IPS-18a (cell line): ENCODE data around the gene TCF7L1.

Experiments
- H3K27ac ChIP-seq: one replicate; pipeline ENCODE4 v1.5.1; 2013; ENCODE audit warnings: low read length
- H3K27me3 ChIP-seq: one replicate; pipeline ENCODE4 v1.6.1; 2013; ENCODE audit warnings: mild to moderate bottlenecking, low read length; ENCODE audit not compliant: control insufficient read depth, insufficient read depth
- H3K36me3 ChIP-seq: one replicate; pipeline ENCODE4 v1.6.1; 2013; ENCODE audit warnings: low read depth, low read length; ENCODE audit not compliant: control insufficient read depth
- H3K4me1 ChIP-seq: one replicate; pipeline ENCODE4 v1.6.1; 2013; ENCODE audit warnings: low read depth, low read length; ENCODE audit not compliant: control insufficient read depth
- H3K4me3 ChIP-seq: one replicate; pipeline ENCODE4 v1.5.1; 2013; ENCODE audit warnings: low read length
- H3K9ac ChIP-seq: one replicate; pipeline ENCODE4 v1.6.1; 2013; ENCODE audit warnings: mild to moderate bottlenecking, low read length, moderate library complexity
- H3K9me3 ChIP-seq: one replicate; pipeline ENCODE4 v1.6.1; 2013; ENCODE audit warnings: low read depth, low read length; ENCODE audit not compliant: control insufficient read depth

TCF7L1 gene

GRCh38 chr2:85213901-85214512 lies 80.8 kb downstream of the TCF7L1 start:
- Histone ChIP-seq H3K36me3 (no peaks in the 10 kb centered on the region), H3K27me3 (no peaks in the 10 kb centered on the region), H3K4me1 (peaks cover 37% of the 10 kb centered on the region), H3K9me3 (no peaks in the 10 kb centered on the region), H3K27ac (no peak overlapping the region), H3K9ac (no peak overlapping the region), H3K4me3 (no peak overlapping the region)

GRCh38 chr2:85215081-85215447 lies 81.9 kb downstream of the TCF7L1 start:
- H3K9me3 ChIP-seq, result no peaks in the 10 kb centered on the region
- H3K27ac ChIP-seq, result no peak overlapping the region
- H3K9ac ChIP-seq, result peak overlapping the region; percentile 21
- H3K4me1 ChIP-seq, result peaks cover 37% of the 10 kb centered on the region
- peak overlapping the region; percentile 3 for H3K4me3 ChIP-seq
- H3K36me3 ChIP-seq, result no peaks in the 10 kb centered on the region
- H3K27me3 ChIP-seq, result no peaks in the 10 kb centered on the region

GRCh38 chr2:85215448-85216401 lies 82.5 kb downstream of the TCF7L1 start:
- peak overlapping the region; percentile 64 for H3K9ac ChIP-seq
- peak overlapping the region; percentile 31 for H3K4me3 ChIP-seq
- H3K36me3 ChIP-seq, result no peaks in the 10 kb centered on the region
- peaks cover 41% of the 10 kb centered on the region for H3K4me1 ChIP-seq
- H3K9me3 ChIP-seq, result no peaks in the 10 kb centered on the region
- no peaks in the 10 kb centered on the region for H3K27me3 ChIP-seq
- peak overlapping the region; percentile 96 for H3K27ac ChIP-seq

DNA sequence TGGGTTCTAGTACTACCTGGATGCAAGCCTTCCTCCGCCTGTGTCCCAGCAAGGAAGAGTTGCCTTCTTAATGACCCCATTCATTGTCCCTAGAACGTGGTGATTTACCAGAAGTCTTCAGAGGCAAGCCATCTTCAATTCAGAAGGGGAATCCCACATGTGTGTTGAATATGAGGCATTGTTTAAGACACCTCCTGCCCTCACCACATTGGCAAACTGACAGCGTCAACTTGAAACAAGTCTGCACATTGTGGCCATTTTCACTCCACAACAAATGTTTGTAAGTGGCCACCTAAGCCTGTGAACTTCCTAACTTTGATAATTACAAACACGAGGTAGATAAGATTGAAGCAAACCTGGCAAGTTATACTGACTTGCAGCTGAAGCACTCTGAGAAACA lies 83.7 kb downstream of the TCF7L1 start:
- no peak overlapping the region for H3K9ac ChIP-seq
- H3K27me3 ChIP-seq, result no peaks in the 10 kb centered on the region

DNA sequence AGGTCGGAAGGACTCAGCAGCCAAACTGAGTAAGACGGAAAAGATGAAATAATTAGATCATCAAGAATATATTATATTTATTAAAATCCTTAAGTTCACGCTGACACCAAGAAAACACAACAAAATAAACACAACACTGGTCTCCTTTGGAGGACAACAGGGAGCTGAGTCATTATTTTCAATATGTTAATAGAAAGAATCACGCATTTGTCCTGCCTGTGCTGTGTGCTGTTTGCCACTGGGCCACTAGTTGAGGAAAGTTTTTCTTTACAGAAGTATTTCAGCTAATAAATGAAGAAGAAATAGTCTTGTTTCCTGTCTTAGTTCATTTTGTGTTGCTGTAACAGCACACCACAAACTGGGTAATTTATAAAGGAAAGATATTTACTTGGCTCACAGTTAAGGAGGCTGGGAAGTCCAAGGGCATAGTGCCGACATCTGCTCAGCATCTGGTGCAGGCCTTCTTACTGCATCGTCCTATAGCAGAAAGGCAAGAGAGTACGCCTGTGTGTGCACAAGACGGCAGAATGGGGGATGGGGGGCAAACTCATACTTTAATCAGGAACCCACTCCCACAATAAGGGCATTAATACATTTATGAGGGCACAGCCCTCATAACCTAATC lies 88.0 kb downstream of the TCF7L1 start:
- H3K27me3 ChIP-seq, result no peaks in the 10 kb centered on the region
- H3K36me3 ChIP-seq, result no peaks in the 10 kb centered on the region
- H3K4me1 ChIP-seq, result peaks cover 15% of the 10 kb centered on the region
- H3K9me3 ChIP-seq, result no peaks in the 10 kb centered on the region
- no peak overlapping the region for H3K4me3 ChIP-seq
- H3K9ac ChIP-seq, result no peak overlapping the region
- no peak overlapping the region for H3K27ac ChIP-seq

More for the DNA sequence above, 83.7 kb downstream of the TCF7L1 start:
- Histone ChIP-seq H3K9me3 (no peaks in the 10 kb centered on the region), H3K4me1 (peaks cover 43% of the 10 kb centered on the region), H3K4me3 (no peak overlapping the region), H3K36me3 (no peaks in the 10 kb centered on the region), H3K27ac (no peak overlapping the region)

- Histone ChIP-seq H3K9ac (no peak overlapping the region), H3K27ac (no peak overlapping the region), H3K9me3 (no peaks in the 10 kb centered on the region), H3K4me3 (no peak overlapping the region), H3K27me3 (no peaks in the 10 kb centered on the region), H3K36me3 (no peaks in the 10 kb centered on the region), H3K4me1 (peaks cover 6% of the 10 kb centered on the region)
Measured at GRCh38 chr2:85222792-85223191, 89.6 kb downstream of the TCF7L1 start.

DNA sequence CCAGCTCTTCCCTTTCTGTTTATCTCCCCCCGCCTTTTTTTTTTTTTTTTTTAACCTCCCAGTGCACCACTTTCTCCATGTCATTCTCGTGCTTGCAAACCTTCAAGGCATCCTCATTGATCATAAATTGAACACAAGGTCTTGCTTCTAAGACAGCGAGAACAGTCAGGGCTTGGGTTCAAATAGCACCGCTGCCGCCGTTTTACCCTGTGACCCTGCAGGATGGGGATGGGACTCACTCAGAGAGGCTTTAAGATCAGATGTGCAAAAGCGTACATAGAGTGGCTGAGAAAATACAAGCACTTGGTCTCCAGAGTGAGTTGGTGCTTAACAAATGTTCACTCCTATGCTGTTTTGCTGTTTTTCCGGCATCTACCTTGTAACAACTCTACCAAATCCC lies 93.6 kb downstream of the TCF7L1 start:
- Histone ChIP-seq H3K4me3 (no peak overlapping the region), H3K27me3 (no peaks in the 10 kb centered on the region), H3K36me3 (no peaks in the 10 kb centered on the region), H3K9me3 (no peaks in the 10 kb centered on the region), H3K4me1 (peaks cover 17% of the 10 kb centered on the region), H3K27ac (no peak overlapping the region), H3K9ac (no peak overlapping the region)

DNA sequence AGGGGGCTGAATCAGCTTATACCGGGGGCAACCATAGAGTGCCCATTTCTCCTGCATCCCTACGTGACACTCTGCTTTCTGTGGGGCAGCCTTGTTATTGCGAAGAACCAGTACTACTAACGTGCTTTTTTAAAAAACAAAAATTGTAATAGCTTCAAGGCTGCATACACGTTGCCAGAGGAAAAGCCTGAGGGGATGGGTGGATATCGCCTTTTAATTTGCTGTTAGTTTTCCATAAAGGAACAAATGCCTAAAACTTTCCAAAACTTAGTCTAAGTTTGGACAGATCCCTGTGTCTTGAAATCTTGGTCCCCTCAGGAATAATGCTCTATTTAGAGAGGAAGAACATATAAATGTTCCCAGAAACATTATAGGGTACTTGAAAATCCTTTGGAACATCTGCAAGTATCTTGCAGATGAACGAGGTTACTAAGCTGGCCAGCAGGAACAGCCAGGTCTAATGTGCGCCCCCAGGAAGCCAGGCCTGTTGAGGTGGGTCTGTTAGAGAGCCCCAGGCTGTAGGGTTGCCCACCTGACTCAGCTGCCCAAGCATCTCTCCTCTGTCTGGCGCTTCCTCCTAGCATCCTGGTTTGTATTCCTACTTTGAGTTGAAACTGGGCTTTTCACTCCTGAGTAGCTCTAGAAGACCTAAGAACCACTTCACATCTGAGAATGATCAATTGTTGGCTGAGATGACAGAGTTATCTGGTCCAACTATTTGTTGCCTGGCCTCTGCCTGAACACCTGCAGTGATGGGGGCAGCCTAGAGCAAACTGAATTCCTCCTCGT lies 97.7 kb downstream of the TCF7L1 start:
- no peak overlapping the region for H3K27ac ChIP-seq

GRCh38 chr2:85231468-85231805 lies 98.2 kb downstream of the TCF7L1 start:
- Histone ChIP-seq H3K9ac (peak overlapping the region; percentile 7), H3K4me3 (peak overlapping the region; percentile 26), H3K4me1 (peaks cover 48% of the 10 kb centered on the region)

More for the DNA sequence above, 97.7 kb downstream of the TCF7L1 start:
- Histone ChIP-seq H3K36me3 (no peaks in the 10 kb centered on the region), H3K4me3 (peak overlapping the region; percentile 2), H3K9ac (no peak overlapping the region), H3K4me1 (peaks cover 43% of the 10 kb centered on the region), H3K27me3 (no peaks in the 10 kb centered on the region), H3K9me3 (no peaks in the 10 kb centered on the region)

DNA sequence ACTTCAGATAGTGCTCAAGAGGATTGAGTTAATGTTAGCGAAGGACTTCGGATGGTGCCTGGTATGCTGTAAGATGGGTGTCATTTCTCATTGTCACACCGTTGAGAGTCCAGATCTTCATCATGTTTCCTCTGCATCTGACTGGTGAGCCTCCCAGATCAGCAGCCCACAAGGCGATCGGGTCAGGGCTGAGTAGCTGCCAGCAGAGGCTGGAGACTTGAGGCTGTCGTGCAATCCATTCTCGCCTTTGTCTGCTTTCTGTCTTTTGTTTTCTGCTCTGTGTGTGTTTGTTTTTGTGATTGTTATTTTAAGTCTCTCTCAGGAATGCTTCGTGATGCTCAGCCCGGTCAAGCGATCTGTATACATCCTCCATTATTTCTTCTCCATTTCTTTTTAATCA lies 98.8 kb downstream of the TCF7L1 start:
- peak overlapping the region; percentile 26 for H3K4me3 ChIP-seq
- H3K27ac ChIP-seq, result no peak overlapping the region
- H3K9me3 ChIP-seq, result no peaks in the 10 kb centered on the region
- peak overlapping the region; percentile 7 for H3K9ac ChIP-seq
- no peaks in the 10 kb centered on the region for H3K27me3 ChIP-seq
- peaks cover 53% of the 10 kb centered on the region for H3K4me1 ChIP-seq
- H3K36me3 ChIP-seq, result no peaks in the 10 kb centered on the region

More at GRCh38 chr2:85231468-85231805, 98.2 kb downstream of the TCF7L1 start:
- Histone ChIP-seq H3K9me3 (no peaks in the 10 kb centered on the region), H3K36me3 (no peaks in the 10 kb centered on the region), H3K27ac (no peak overlapping the region), H3K27me3 (no peaks in the 10 kb centered on the region)

DNA sequence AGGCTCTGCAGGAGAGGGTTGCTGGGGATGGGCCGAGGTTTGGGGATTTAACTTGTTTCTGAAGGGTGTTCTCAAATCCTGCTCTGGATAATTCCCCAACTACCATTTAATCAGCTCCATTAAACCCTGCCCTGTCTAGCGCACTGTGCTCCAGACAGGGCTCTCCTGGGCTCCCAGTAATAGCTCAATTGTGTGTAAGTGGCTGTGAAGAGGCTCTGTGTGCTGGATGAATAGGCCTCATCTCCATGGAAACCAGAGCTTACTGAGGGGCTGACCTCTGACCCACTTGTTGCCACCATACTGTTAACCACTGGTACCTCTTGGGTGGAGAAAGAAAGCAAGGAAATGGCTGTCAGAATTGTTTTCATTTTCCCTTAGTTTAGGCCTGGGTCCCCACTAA lies 101.7 kb downstream of the TCF7L1 start:
- H3K4me3 ChIP-seq, result peak overlapping the region; percentile 16
- H3K27me3 ChIP-seq, result no peaks in the 10 kb centered on the region
- H3K4me1 ChIP-seq, result peaks cover 60% of the 10 kb centered on the region
- peak overlapping the region; percentile 3 for H3K27ac ChIP-seq
- H3K36me3 ChIP-seq, result no peaks in the 10 kb centered on the region
- H3K9me3 ChIP-seq, result no peaks in the 10 kb centered on the region
- H3K9ac ChIP-seq, result no peak overlapping the region
